Esophagus muscularis mucosa (tissue), 4 donors: ENCODE results near the gene PPIG. TPM values are rescaled to one million over a fixed set of nuclear protein-coding genes. Genes with fewer than 3 reads are reported as not detected.

Experiments
- DNase-seq: peaks from one replicate; pipeline ENCODE4 v3.0.0-alpha.2; 2017; ENCODE audit errors: extremely low spot score
- H3K27ac ChIP-seq, 4 donors: fragments of 200-600 bp; sonication (generic); replicated peaks in 1 of 4; 1 replicate in 3 of 4; 2 replicates in 1 of 4; pipeline ENCODE4 v1.5.1; 2016 to 2019; ENCODE audit warnings: mild to moderate bottlenecking in 1 of 4
- H3K27me3 ChIP-seq, 4 donors: fragments of 200-600 bp; sonication (generic); one replicate each; pipeline versions ENCODE4 v1.5.1 to v1.6.0; 2016 to 2019
- H3K36me3 ChIP-seq, 4 donors: fragments of 200-600 bp; sonication (generic); one replicate each; pipeline ENCODE4 v1.5.1; 2016 to 2019
- H3K4me1 ChIP-seq, 4 donors: fragments of 200-600 bp; sonication (generic); one replicate each; pipeline ENCODE4 v1.5.1; 2016 to 2019
- H3K4me3 ChIP-seq, 4 donors: fragments of 200-600 bp; sonication (generic); 1 replicate in 2 of 4; 2 replicates in 2 of 4; pipeline ENCODE4 v1.5.1; 2016 to 2019; ENCODE audit warnings: mild to moderate bottlenecking in 4 of 4, moderate library complexity in 1 of 4
- H3K9me3 ChIP-seq, 4 donors: fragments of 200-600 bp; sonication (generic); 1 replicate in 3 of 4; 2 replicates in 1 of 4; pipeline ENCODE4 v1.5.1; 2016 to 2019
- EP300 ChIP-seq: sonication (generic); formaldehyde crosslinking; IDR thresholded peaks from one replicate; pipeline ENCODE4 v1.6.1; 2017; ENCODE audit warnings: antibody characterized with exemption
- POLR2A ChIP-seq: fragments of 450-650 bp; IDR thresholded peaks from one replicate; pipeline ENCODE4 v1.6.1; 2017; ENCODE audit warnings: antibody characterized with exemption, moderate library complexity, mild to moderate bottlenecking, low read depth
- POLR2AphosphoS5 ChIP-seq, 2 donors: sonication (generic); formaldehyde crosslinking; IDR thresholded peaks; one replicate each; pipeline ENCODE4 v1.6.1; 2017; ENCODE audit warnings: antibody characterized with exemption in 2 of 2
- WGBS: methylation state at CpG from one replicate; pipeline ENCODE4 v1.1.5; 2018; 5-methylcytosine and 5-hydroxymethylcytosine counted together
- intact Hi-C: fragments of 100-400 bp; cut with DNase I; formaldehyde crosslinking; loops from one replicate; pipeline ENCODE4 v1.15.1; 2023
- total RNA-seq, 4 donors: library from RNA; depleted of rRNA; stranded (reverse); fragments of >200 nt; gene quantifications; one replicate each; pipeline versions ENCODE4 v1.1.0 to v1.2.1, GENCODE V29; 2016
- TF ChIP-seq, protein P1 (sequence below), 3 experiments: fragments of 200-600 bp in 2 of 3; fragments of 450-650 bp in 1 of 3; sonication (generic) in 2 of 3; IDR thresholded peaks; one replicate each; pipeline ENCODE4 v1.5.1; 2017 to 2019; ENCODE audit warnings: antibody characterized with exemption in 3 of 3, mild to moderate bottlenecking in 2 of 3, moderate library complexity in 1 of 3

Gene PPIG
- total RNA-seq, 4 donors from 2014 or later: 26.5 to 48.6 (median 34.5) TPM

DNA sequence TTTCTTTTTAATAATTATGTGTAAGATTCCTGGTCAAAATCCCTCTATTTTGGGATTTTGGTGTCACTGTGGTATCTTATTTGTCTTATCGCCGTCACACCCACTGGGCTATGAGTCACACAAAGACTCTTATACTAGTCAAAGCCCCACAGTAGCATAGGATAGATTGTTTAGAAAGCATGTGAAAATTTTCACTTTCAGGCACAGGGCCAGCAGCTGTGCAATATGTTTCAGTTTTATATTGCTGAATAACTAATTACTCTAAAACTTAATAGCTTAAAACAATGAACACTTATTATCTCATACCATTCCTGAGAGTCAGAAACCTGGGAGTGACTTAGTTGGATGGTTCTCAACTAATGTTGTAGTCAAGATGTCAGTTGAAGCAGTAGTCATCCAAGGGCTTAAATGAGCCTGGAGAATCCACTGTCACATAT lies 86.1 kb downstream of the PPIG start:
- intact Hi-C loops: no loop called here
- Histone ChIP-seq H3K9me3 (no peaks in the 10 kb centered on the region), H3K4me3 (no peak overlapping the region), H3K27me3 (no peaks in the 10 kb centered on the region), H3K27ac (no peak overlapping the region), H3K4me1 (no peaks in the 10 kb centered on the region), H3K36me3 (no peaks in the 10 kb centered on the region)
- 87% methylated on average over 2 of the region's 2 CpGs for WGBS
- no peak for DNase-seq
- TF ChIP-seq, protein P1, sequence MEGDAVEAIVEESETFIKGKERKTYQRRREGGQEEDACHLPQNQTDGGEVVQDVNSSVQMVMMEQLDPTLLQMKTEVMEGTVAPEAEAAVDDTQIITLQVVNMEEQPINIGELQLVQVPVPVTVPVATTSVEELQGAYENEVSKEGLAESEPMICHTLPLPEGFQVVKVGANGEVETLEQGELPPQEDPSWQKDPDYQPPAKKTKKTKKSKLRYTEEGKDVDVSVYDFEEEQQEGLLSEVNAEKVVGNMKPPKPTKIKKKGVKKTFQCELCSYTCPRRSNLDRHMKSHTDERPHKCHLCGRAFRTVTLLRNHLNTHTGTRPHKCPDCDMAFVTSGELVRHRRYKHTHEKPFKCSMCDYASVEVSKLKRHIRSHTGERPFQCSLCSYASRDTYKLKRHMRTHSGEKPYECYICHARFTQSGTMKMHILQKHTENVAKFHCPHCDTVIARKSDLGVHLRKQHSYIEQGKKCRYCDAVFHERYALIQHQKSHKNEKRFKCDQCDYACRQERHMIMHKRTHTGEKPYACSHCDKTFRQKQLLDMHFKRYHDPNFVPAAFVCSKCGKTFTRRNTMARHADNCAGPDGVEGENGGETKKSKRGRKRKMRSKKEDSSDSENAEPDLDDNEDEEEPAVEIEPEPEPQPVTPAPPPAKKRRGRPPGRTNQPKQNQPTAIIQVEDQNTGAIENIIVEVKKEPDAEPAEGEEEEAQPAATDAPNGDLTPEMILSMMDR (IDR thresholded peaks at IDR 0.05): no peak
- no peak for TF ChIP-seq POLR2AphosphoS5 (IDR thresholded peaks at IDR 0.05)
- no peak for TF ChIP-seq POLR2A
- TF ChIP-seq EP300: no peak

DNA sequence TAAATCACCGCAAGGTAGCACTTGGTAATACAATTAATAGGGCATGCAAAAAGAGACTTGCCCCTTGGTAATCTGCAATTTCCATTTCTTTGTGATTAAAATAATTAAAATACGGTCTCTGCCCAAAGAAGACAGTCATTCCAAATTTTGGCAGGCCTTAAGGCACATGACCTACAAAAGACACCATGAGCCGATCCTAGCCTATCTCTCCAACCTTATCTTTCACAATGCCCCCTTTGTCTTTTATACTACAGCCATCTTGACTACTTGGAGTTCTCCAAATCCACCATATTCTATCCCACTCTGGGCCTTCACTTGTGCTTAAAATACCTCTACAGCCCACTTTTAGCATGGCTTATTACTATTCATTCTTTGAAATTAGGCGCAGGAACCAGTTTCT lies 86.8 kb downstream of the PPIG start:
- 93% methylated on average over 4 of the region's 4 CpGs for WGBS
- no peak for TF ChIP-seq POLR2AphosphoS5 (IDR thresholded peaks at IDR 0.05)
- no peak for TF ChIP-seq POLR2A
- no peak for TF ChIP-seq EP300
- TF ChIP-seq, protein P1 (IDR thresholded peaks at IDR 0.05): no peak
- DNase-seq: no peak

DNA sequence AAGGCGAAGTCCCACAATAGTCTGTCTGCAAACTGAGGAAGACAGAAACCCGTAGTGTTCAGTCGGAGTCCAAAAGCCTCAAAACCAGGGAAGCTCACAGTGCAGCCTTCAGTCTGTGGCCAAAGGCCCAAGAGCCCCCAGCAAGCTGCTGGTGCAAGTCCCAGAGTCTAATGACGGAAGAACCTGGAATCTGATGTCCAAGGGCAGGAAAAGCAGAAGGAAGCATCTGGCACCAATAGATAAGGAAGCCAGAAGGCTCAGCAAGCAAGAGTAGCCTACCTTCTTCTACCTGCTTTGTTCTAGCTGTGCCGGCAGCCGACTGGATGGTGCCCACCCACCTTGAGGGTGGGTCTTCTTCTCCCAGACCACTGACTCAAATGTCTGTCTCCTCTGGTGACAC lies 88.3 kb downstream of the PPIG start:
- no peak for DNase-seq
- H3K9me3 ChIP-seq: no peaks in the 10 kb centered on the region
- no peak for TF ChIP-seq POLR2AphosphoS5 (IDR thresholded peaks at IDR 0.05)
- TF ChIP-seq POLR2A: no peak
- TF ChIP-seq, protein P1 (IDR thresholded peaks at IDR 0.05): no peak
- no peak for TF ChIP-seq EP300
- no peaks in the 10 kb centered on the region for H3K4me1 ChIP-seq
- no peak overlapping the region for H3K27ac ChIP-seq
- intact Hi-C loops: no loop called here
- H3K36me3 ChIP-seq: no peaks in the 10 kb centered on the region
- 84% methylated on average over 5 of the region's 6 CpGs for WGBS
- no peaks in the 10 kb centered on the region for H3K27me3 ChIP-seq
- no peak overlapping the region for H3K4me3 ChIP-seq

More for the DNA sequence above, 86.8 kb downstream of the PPIG start:
- Histone ChIP-seq H3K27me3 (no peaks in the 10 kb centered on the region), H3K4me1 (no peaks in the 10 kb centered on the region), H3K4me3 (no peak overlapping the region), H3K36me3 (no peaks in the 10 kb centered on the region), H3K27ac (no peak overlapping the region), H3K9me3 (no peaks in the 10 kb centered on the region)
- intact Hi-C loops: no loop called here

DNA sequence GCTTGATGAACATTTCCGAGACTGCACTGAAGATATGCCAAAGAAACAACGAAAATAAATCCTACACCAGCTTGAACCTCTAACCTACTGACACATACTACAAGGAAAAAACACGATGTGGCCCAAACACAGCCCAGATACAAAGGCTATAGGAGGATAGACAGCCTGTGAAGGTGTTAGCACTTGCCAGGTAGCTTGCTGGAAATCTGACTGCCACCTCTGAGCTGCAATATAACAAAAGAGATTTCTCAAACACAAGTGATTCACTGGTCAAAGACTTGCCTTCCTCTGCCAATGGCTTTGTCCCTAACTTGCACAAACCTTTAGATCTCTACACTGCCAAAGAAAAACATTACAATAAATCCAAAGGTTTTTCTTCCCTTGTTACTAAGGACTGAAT lies 89.0 kb downstream of the PPIG start:
- 64% methylated on average over 3 of the region's 3 CpGs for WGBS

More for the DNA sequence above, 89.0 kb downstream of the PPIG start:
- no peak for DNase-seq
- H3K27me3 ChIP-seq: no peaks in the 10 kb centered on the region
- no peaks in the 10 kb centered on the region for H3K4me1 ChIP-seq
- H3K36me3 ChIP-seq: no peaks in the 10 kb centered on the region
- TF ChIP-seq POLR2A (no peak), POLR2AphosphoS5 (IDR thresholded peaks at IDR 0.05) (no peak), EP300 (no peak)
- TF ChIP-seq, protein P1 (IDR thresholded peaks at IDR 0.05): no peak
- no peaks in the 10 kb centered on the region for H3K9me3 ChIP-seq
- H3K27ac ChIP-seq: no peak overlapping the region
- no peak overlapping the region for H3K4me3 ChIP-seq
- intact Hi-C loops: no loop called here
